Erythroblast (primary cell): Measurements from ENCODE around the gene GFOD2.
A peak's percentile ranks its signal among the peaks of the same experiment; 100 is the strongest.

Experiments
- DNase-seq, 2 experiments: peaks; one replicate each; lab custom pipeline; 2025; lab: John Stamatoyannopoulos, UW
- GATA1 ChIP-seq: IDR thresholded peaks from 2 replicates; pipeline ENCODE4 v1.6.1; 2011; ENCODE audit warnings: low read depth, mild to moderate bottlenecking, control low read depth, low read length, moderate library complexity
- POLR2A ChIP-seq: IDR thresholded peaks from 2 replicates; pipeline ENCODE4 v1.6.1; 2011; ENCODE audit warnings: mild to moderate bottlenecking, low read length

GFOD2 gene

DNA sequence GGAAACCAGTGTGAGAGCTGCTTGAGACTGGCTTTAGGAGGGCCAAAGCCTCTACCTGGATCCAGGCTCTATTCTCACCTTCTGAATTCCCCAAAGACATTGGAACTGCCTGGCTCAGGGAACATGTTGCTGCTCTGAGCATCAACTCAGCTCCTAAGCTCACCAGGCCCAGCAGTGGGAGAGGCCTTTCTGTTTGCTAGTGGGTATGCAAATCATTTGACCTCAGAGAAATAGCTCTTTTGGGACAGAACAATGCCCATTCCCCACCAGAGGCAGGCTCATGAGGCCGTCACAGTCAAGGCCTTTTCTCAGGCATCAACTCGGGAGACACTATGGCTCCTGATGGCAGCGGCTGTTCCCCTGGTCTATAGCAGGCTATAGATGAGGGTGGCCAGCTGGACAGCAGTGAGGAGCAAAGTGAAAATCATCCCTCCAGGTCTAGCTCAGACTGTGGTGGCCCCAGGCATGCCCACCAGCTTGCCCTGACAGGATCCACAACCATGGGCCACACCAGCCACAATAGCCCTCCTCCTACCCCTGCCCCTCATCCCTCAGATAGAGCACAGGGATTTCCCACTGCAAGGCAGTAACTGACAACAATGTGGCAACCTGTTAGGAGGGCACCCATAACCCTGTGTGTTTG lies 30.4 kb upstream of the GFOD2 start:
- no peak for DNase-seq
- TF ChIP-seq GATA1 (no peak), POLR2A (no peak)

DNA sequence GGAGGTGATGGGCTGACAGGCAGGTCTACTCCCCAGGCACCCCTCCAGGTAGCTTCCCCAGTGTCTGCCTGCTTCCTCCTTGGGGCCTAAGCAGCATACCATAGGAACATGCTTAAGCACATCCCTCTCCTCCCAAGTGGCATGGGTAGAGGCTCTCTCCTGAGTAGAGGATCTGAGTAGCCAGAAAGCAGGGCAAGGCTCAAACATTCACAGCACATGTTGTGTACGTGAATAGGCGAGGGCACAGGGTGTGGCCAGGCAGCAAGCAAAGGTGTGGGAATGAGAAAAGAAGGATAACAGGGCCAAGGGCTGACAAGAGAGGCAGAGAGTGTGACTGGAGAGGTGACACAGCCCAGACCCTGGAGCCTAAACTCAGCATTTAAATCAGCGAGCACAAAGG lies 29.7 kb upstream of the GFOD2 start:
- TF ChIP-seq GATA1 = no peak
- no peak for TF ChIP-seq POLR2A
- DNase-seq = no peak

GRCh38 chr16:67746846-67747245 lies 27.7 kb upstream of the GFOD2 start:
- peak; percentile 40 for DNase-seq
- TF ChIP-seq GATA1 = no peak
- no peak for TF ChIP-seq POLR2A

GRCh38 chr16:67741118-67741517 lies 22.0 kb upstream of the GFOD2 start:
- no peak for DNase-seq
- TF ChIP-seq GATA1 (no peak), POLR2A (no peak)

GRCh38 chr16:67740391-67740790 lies 21.3 kb upstream of the GFOD2 start:
- no peak for DNase-seq
- TF ChIP-seq GATA1 (no peak), POLR2A (no peak)

- DNase-seq = no peak
Measured at GRCh38 chr16:67736858-67737257, 17.7 kb upstream of the GFOD2 start.

DNA sequence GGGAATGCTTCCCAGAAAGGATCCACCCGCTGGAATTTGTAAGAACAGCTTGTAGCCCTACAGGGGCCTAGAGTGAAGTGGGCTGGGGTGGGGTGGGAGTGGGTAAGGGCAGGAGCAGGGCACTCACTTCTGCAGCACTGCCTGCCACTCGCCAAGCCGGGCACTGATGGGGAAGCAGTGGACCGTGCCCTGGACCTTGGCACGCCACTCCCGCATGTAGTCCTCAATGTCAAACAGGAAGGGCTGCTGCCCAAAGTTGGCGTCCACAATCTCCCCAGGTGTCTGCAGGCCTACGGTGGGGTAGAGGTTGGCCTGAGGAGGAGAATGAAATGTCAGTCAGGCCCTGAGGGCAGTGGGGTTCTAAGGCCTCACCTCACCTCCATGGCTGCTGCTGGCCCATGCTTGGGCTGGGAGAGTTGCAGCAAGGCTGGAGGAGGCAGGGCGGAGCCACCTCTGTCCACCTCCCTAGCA lies 15.7 kb upstream of the GFOD2 start:
- no peak for TF ChIP-seq POLR2A
- TF ChIP-seq GATA1 = no peak
- DNase-seq = no peak

More at GRCh38 chr16:67736858-67737257, 17.7 kb upstream of the GFOD2 start:
- TF ChIP-seq POLR2A = no peak
- TF ChIP-seq GATA1 = no peak

- no peak for DNase-seq
- TF ChIP-seq GATA1 (no peak), POLR2A (no peak)
Measured at GRCh38 chr16:67733734-67734470, 14.8 kb upstream of the GFOD2 start.

- DNase-seq = no peak
- TF ChIP-seq POLR2A (no peak), GATA1 (no peak)
Measured at GRCh38 chr16:67731753-67732095, 12.6 kb upstream of the GFOD2 start.

- DNase-seq = no peak
- TF ChIP-seq POLR2A = no peak
- TF ChIP-seq GATA1 = no peak
Measured at GRCh38 chr16:67731071-67731752, 12.1 kb upstream of the GFOD2 start.

- TF ChIP-seq POLR2A (no peak), GATA1 (no peak)
- no peak for DNase-seq
Measured at GRCh38 chr16:67730326-67730725, 11.2 kb upstream of the GFOD2 start.

GRCh38 chr16:67729636-67730248 lies 10.6 kb upstream of the GFOD2 start:
- DNase-seq = no peak
- no peak for TF ChIP-seq POLR2A

DNA sequence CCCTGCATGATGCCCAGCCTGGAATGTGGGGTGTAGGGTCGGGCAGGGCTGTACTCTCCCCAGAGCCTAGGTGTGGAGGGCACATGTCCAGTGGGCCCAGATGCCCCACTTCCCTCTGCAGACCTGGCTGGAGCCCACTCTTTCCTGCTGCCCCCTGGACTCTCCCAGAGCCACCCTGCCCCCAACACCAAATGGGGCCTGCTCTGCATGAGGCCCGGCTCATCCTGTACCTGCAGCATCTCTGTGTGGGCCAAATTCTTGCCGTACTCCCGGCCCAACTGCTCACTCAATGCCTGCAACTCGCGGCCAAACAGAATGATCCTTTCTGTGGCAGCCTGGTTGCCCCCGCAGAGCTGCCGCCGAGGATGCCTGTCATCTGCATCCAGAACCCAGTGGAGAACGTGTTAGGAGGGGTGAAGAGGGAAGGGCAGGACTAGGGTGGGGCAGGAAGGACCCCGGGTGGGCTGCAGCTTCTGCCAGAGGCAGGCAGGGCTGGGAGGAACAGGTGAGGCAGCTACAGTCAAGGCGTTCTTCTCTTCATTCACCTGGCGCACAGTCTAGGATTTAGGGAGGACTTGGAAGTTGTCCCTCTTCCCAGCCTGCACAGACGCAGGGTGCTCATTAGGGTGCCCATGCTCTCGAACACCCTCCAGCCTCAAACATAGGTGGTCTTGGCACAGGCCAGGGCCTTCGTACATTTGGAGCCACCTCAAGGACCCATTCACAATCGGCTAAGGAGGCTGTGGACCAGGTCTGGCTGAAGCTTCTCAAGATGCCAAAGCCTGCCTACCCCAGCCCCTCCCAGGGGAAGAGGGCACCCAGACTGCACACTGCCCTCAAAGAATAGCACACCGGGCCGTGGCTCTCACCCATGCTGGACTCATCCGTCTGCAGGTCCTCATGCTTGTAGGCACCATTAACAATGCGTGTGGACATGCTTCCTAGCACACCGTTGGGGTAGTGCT lies 8.7 kb upstream of the GFOD2 start:
- no peak for DNase-seq
- TF ChIP-seq POLR2A (no peak), GATA1 (no peak)
